HG03196 (cell line): ENCODE results near the gene PHYKPL.
"Not testable (repeated sequence)": the region's sequence is repeated elsewhere in the genome, so short reads cannot be mapped to it uniquely, and the experiment has no call there.

Experiments
- ATAC-seq: cut with Tn5 transposase; IDR thresholded peaks from one replicate; pipeline ENCODE4 v1.9.1; 2021; ENCODE audit not compliant: unreplicated experiment

PHYKPL gene

DNA sequence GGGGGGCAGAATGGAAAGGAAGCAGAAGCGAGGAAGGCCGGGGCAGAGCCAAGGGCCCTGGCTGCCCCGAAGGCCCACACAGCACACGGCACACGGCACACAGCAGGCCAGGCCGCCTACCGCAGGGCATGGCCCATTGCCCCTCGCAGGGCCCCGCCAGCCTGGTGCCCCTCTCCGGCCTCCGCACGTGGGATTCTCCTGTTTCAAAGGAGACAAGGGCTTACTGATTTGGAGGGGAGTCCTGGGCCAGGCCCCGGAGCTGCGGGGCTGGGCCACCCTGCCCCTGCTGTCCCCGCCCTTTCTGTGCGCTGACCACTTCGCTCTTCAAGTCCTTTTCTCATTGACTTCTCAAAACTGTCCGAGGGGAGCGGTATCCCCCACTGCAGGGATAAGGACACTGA is 7.7 kb upstream of the PHYKPL start:
- ATAC-seq = no peak

DNA sequence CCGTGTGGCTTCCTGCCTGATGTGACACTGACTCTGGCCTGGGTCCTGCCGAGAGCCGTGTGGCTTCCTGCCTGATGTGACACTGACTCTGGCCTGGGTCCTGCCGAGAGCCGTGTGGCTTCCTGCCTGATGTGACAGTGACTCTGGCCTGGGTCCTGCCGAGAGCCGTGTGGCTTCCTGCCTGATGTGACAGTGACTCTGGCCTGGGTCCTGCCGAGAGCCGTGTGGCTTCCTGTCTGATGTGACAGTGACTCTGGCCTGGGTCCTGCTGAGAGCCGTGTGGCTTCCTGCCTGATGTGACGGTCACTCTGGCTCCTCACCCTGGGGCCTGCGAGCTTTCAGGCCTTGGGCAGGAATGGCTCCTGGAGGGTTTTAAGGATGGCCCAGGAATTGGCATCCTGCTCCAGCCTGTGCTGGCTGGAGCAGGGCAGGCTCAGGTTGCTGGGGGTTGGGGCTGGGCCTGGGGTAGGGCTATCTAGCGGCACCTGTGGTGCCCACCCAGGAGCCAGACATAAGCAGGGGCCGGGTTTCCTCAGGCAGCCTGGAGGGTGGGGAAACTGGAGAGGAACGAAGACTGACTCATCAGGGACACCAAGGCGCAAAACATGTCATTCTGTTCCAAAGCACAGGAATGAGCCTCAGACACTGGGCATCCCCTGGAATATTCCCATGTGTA is 7.2 kb upstream of the PHYKPL start:
- not testable (repeated sequence) for ATAC-seq

DNA sequence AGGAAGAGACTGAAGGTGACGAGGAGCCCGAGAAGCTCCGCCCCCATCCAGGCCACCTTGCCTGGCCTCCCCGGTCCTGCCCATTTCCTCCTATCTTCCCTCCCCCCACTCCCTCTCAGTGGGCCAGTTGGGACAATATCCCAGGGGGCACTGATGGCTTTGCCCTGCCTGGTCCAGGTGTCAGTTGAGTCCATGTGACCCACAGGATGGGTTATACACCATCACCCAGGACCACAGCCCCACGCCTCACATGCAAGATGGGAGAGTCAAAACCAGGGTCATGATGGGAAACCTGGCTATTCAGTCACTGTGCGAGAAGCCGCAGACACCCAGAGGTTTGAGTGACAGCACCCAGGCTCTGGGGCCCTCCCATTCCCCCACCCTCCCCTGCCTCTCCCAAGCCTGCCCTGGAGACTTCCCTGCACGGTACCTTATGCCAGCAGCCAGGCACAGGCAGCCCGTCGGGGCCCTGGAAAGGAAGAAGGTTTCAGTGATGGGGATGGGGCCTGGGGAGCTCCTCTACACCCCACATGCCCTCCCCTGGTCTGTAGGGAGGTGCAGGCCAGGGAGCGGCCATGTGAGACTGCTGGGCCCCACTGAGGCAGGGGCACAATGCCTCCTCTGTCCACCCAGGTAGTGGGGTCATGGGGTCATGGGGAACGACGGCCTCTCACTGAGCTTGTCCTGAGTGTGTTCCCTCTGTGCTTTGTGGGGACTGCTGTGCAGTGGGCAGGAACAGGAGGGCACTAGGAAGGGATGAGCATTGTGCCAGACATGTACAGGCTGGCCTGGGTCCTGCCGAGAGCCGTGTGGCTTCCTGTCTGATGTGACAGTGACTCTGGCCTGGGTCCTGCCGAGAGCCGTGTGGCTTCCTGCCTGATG is 6.3 kb upstream of the PHYKPL start:
- no peak for ATAC-seq

DNA sequence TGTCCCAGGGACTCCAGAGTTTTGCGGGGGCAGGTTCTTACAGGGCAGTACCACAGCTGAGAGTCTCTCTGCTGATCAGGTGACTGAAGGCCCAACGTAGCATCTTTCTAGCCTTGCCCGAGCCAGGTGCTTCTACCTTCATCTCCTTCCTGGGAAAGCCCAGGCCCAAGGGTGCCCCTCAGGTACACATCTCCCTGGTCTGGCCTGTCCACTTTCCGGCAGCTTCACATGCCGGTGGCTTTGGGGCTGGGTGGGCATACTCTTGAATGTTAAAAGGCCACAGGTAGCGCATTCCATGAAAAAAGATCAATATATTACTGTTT is 5.7 kb upstream of the PHYKPL start:
- no peak for ATAC-seq

DNA sequence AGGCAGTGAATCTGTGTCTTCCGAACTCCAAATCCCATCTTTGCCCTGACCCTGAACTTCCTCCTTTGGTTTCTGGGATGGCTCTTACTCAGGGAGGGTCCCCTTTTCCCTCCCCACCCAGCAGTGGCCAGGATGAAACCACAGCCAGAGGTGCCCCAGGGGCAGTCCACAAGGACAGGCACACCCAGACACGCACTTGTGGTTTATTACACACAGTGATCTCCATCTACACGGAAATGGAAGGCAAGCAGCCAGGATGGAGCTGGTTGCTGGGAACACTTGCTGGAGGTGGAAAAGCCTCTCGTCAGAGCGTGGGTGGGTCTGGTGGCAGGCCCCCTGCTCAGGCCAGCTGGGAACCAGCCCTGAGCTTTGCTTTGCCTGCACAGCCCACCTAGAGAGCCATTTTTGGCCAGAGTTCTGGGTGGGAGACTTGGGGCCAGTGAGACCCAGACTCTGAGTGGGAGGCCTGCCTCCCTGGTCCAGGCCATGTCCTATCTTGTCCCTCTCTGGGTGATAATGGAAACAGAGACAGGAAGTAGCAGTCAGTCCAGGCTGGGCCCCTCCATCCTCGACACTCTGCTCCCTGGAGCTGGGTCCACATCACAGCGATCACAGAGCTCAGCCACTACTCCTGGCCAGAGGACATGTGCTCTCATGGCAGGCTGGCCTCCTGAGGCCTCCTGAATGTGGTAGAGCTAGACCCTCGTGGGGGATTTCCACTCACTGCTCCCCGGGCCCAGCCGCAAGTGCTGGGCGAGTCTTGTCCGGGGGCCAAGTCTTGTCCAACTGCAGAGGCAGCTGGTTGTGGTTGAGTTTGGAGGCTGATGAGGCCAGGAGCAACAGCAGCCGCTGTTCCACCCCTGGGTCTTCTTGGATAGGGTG is 5.1 kb upstream of the PHYKPL start:
- no peak for ATAC-seq

DNA sequence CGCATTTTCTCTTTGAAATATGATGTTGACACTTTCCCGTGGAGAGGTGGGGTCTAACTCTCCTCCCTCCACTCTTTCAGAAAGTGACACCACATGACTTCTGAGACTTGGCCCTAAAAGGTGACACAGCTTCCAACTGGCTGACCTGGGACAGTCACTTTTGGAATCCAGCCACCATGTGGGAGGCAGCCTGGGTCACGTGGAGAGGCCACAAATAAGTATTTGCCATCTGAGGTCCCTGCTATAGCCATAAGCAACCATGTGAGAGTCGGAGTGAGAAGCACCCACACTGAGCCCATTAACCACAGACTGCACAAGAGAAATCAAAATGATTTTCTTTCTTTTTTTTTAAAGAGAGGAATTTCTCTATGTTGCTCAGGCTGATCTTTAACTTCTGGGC is 4.1 kb upstream of the PHYKPL start:
- ATAC-seq = no peak

DNA sequence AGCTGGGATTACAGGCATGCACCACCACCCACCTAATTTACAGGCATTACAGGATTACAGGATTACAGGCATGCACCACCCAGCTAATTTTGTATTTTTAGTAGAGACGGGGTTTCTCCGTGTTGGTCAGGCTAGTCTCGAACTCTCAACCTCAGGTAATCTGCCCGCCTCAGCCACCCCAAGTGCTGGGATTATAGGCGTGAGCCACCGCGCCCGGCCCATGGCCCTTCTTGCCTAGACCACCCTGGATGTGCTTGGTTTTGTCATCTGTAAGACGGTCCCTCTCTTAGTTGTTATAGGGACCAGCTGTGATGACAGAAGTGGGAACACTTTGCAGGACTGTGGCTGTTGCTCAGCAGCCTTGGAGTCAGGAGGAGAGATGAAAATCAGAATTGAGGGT is 3.5 kb upstream of the PHYKPL start:
- no peak for ATAC-seq

DNA sequence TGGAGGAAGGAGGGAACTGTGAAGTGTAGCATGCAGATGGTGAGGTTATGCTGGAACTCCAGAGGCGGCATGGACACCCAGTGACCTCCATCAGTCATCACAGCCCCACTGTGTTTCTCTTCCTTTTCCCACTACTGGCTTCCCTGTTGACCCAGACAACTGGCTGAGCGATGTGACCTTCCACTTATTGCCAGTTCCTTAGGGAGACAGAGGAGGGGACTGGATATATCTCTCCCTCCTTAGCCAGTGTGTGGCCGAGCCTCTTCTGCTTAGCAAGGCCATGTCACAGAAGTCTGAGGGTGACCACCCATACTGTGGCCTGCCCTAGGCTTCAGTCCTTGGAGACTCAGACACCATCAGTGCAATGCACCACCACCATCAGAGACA is 3.0 kb upstream of the PHYKPL start:
- no peak for ATAC-seq

DNA sequence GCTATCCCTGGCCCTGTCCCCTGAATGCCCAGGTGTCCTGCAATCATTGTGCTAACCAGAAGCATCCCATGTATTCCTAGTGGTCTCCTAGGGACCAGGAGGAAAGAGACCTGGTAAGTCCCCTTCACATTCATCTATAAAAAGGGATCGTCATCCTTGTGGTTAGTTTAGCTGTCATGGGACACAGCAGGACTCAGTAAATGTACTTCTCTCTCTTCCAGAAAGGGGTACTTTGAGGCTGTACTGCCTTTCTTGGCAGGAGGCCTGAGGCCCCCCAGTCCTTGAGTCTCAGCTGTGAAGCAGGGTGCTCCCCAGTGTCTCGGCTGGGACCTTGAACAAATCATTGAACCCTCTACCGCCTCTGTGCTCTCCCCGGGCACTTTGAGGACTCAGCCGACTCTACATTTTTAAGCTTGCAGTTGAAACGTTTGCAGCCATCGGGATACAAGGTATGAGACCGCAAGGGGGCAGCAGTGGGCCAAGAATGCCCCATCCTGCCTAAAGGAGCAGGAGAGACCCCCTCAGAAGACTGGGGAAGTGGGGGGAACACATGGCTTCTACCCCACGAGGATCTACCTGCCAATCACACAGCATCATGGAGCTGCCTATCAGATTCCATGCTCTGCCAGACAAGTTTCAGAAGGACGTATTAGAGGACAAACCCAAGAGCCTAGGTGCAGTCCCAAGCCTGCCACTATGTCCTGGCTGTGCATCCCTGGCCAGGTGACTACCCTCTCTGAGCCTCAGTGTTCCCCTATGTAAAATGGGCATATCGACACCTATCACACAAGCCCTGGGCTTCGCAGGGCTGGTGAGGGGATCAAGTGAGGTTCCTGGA is 2.4 kb upstream of the PHYKPL start:
- no peak for ATAC-seq

DNA sequence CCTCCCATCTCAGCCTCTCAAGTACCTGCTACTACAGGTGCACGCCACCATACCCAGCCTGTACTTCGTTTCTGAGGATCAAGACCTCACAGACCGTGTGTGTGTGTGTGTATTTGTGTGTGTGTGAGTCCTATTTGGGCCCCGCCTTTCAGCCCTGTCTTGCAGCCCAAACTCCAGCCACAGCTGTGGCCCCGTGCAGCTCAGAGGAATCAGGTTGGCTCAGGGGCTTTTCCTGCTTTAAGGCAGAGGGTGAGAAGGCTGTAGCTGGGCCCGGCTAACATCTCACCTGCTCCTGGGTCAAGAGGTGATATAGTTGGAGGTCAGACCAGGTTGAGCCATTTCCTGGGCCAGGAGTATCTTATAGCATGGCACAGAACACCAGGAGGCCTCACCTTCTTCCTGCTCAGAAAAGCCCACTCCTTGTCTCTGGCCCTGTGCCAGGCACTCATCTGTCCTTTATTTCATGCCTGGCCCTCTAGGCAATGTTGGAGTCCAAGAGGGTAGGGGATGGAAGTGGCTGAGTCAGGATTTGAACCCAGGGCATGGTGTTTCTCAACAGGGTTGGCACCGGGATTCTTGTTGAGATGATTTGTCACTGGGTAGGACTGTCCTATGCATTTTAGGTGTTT is 1.6 kb upstream of the PHYKPL start:
- no peak for ATAC-seq

DNA sequence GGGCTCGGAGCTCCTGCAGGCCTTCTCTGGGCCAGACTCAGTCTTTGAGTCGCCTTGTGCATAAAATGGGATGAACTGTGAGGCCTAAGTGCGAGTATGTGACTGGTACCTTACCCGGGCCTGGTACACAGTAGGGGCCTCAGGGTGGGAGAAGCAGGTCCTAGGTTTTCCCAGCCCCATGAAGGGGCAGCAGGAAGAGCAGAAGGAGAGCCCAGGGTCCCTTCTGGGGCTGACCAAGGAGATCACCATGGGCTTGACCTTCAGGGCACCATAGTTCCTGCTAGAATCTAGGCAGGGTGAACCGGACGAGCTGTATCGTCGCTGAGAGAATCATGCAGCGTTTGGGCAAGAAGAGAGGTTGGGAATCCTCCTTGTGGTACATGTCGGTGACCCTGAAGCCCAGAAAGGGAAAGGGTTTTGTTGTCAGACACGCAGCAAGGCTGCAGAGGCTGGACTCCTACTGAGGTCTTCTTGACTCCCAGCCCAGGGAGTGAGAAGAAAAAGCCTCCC is 373 bp upstream of the PHYKPL start:
- ATAC-seq = no peak

DNA sequence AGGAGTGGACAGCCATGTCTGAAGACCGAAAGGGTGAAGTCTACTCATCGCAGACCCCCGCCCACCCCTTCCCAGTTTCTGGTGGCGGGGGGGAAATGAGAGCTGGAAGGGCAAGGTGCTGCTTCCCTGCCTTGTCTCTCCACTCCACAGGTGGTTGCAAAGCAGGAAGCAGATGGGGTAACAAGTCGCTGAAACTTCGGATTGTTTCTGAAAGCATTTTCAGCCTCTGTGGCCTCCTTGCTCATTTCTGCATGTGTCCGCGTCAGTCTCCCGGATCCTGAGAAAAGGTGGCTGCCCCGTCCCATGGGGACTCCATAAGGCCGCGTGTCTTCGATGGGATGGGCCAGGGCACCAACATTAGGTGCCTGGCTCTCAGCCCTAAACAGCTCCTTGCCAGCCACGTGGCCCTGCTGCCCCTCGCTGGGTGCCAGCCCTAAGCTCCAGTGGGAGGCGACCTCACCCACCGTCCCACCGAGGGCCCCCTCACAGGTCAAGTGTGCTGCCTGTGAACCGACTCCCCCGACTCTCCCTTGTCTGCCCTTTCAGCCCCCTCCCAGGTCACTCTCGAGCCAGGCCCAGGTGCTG is 971 bp downstream of the PHYKPL start:
- ATAC-seq = no peak

DNA sequence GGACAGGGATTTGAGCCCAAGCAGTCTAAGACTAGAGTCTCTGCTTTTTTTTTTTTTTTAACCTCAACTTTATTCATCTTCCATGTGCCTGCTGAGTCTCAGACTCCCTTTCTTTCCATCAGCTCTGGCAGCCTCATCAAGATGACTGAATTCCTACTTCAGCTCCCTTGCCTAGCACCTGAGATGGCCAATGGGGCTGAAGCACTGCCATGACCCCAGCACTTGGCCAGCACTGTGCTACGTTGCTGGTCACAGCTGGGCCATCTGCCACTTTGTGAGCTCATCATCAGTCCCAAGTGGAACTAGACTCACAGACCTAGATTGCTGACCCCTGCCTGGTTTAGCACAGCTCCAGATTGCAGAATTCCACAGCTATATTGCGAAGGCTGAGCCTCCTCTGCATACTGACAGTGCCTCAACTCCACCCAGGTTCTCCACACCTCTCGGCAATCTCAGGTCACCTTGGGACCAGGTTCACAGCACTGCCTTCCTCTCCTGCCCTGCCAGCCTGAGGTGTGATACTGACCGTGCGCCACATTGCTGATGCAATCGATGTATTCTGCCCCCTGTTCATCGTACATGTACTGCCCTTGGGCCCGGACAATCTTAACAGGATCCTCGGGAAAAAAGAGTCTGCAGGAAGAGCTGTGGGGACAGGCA is 1.6 kb downstream of the PHYKPL start:
- ATAC-seq = no peak

DNA sequence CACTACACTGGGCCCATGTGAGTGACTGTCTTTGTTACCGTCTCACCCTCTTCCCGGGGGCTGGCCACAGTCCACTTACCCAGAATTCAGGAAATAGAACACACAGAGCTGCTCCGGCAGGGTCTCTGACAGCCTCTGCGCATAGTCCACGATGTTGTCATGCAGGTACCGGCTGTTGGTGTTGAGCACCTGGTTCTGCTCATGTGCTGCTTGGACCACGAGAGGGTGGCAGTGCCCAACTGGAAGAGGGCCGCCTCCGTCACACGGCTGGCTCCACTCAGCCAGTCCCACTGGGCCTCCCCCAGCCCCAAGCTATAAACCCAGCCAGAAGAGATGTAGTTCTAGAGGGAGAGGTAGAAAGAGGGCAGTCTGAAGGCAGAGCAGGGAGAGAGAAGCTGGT is 2.7 kb downstream of the PHYKPL start:
- ATAC-seq = no peak

DNA sequence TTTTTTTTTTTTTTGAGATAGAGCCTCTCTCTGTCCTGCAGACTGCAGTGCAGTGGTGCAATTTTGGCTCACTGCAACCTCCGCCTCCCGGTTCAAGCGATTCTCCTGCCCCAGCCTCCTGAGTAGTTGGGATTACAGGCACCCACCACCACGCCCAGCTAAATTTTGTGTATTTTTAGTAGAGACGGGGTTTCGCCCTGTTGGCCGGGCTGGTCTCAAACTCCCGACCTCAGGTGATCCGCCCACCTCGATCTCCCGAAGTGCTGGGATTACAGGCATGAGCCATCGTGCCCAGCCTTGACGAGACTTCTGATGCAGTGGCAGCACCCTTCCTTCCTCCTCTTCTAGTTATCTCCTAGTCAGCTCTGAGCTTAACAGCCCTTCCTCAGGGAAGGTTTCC is 3.5 kb downstream of the PHYKPL start:
- ATAC-seq = not testable (repeated sequence)

DNA sequence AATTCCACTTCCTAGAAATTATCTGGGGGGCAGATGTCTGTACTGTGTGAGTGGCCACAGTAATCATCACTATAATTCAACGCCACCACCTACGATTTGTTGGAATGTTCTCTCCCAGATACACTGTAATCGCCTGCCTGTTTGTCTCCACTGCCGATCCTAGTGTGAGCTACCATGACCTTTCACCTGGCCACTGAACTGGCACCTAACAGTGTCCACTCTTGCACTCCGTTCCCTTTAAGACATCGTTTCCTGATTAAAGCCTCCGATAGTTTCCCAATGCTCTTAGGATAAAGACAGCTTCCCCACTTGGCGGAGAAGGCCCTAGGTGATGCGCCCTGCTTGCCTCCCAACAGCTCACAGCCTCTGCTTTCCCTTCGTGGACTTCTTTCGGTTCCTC is 4.0 kb downstream of the PHYKPL start:
- ATAC-seq = no peak

DNA sequence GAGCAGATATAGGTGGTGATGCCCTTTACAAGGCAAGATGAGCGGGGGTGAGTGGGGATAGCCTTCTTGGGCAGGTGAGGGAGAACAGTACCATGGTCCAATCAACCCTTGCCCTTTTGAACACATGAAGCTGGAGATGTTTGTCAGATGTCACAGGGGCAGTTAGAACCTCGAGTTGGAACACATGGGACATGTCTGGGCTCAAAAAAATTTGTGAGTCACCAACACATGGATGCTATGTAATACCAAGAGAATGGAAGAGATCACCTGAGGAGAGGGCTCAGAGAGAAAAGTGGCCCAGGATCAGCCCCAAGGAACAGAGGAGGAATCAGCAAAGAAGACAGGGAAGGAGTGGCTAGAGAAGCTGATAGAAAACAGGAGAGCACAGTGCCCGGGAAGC is 4.7 kb downstream of the PHYKPL start:
- no peak for ATAC-seq

DNA sequence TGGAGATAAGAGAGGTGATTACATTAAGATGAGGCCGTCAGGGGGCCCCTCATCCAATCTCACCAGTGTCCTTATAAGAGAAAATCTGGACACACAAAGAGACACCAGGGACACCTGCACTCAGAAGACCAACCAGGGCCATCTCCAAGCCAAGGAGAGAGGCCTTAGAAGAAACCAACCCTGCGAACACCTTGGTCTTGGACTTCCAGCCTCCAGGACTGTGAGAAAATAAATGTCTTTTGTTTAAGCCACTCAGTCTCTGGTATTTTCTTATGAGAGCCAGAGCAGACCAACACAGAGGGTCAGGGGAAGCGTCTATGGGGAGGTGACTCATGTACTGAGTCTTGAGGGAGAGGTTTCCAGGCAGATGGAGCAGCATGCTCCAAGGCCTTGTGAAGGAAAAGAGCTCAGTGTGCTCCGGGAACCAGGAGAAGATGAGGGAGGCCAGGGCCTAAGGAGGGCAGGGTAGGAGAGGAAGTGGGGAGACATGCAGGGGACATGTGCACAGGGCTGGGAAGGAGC is 5.4 kb downstream of the PHYKPL start:
- no peak for ATAC-seq

DNA sequence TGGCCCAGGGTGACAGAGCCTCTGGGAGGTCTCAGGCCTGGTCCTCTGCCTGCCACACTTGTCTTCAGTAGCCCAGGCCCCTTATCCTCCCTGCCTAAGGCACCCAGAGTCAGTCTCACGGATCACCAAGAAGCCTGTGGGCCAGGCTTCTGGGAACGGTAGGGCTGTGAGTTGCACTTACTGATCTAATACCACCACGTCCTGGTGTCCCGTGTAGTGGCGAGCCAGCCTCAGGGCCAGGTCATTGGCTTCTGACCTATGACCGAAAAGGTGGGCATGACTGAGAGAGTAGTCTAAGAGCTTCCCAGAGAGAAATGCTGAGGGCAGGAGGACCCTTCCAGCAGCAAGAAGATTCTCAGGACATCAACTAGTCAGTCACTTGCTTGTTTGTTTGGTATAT is 7.4 kb downstream of the PHYKPL start:
- no peak for ATAC-seq
